Epithelial cell of prostate (primary cell): Measurements from ENCODE around the gene CRACDL.

Experiments used
- DNase-seq: peaks from one replicate; pipeline ENCODE4 v3.0.0-alpha.2; 2011; ENCODE audit warnings: low read depth, low spot score
- H3K27ac ChIP-seq: fragments of 450-650 bp; 2 replicates; pipeline ENCODE4 v1.5.1; 2017; ENCODE audit warnings: mild to moderate bottlenecking

CRACDL gene

DNA sequence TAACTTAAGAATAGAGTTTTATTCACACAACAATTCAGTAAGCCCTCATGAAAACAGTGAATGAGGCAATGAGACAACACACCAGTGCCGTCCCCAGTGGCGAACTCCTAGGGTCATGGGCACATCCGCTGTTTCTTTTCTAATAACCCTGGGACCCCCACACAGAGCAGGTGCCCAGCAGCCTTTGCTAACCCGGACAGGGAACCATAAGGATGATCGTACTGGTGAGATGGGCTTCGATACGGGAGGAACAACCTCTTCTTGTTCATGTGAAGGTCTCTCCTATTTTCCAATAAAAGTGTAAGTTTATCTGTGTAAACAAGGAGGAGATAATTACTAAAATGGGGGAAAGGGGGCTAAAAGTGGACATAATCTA is 107.7 kb downstream of the CRACDL start:
- H3K27ac ChIP-seq, result no peak overlapping the region
- DNase-seq, result no peak

DNA sequence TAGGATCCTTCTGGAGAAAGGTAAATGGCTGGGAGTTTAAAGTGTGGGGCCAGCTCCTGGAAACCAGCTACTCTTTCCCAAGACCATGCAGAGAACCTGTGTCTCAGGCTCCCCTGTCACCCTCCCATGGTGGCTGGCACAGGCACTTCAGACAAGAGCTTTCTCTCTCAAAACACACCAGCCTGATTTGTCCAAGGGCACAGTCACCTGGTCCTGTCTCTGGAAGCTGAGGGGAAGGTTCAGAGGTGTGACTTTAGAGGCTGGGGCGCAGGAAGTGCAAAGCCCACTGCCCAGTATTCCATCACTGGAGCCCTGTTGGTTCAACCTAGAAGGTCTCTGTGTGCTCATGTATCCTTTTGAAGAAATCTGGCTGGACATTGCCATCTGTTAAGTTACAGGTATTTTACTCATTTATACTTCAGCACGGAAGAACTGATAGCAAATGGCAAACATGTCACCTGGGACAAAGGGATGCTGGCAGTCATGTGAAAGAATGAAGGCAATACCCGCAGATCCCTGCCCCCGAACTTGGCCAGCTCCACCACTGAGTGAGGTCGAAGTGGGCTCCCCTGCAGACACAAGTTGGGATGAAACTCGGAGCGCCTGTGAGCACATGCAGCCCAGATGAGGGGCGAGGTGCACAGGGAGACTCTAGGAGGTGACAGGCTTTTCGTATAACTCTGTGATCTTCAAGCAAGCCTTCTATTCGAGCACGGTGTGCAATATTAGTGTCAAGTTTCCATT is 108.2 kb downstream of the CRACDL start:
- H3K27ac ChIP-seq, result no peak overlapping the region
- DNase-seq, result no peak

DNA sequence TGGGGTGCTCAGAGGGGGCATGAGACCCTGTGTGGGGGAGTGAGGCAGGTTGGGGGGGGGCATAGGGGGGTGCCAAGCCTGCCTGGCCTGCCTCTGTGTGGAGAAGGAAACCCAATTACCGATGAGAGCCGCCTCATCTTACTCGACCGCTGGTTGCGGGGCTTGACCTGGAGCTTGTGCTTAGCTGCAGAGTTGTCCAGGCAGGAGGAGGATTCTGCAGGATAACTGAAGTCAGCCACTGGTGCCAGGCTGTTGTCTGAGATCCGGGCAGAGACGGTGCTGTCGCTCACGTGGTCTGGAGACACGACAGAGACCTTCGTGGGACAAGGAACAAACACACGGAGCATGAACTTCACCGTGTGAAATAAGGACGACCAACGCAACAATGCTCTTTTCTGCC is 109.2 kb downstream of the CRACDL start:
- no peak overlapping the region for H3K27ac ChIP-seq
- no peak for DNase-seq

DNA sequence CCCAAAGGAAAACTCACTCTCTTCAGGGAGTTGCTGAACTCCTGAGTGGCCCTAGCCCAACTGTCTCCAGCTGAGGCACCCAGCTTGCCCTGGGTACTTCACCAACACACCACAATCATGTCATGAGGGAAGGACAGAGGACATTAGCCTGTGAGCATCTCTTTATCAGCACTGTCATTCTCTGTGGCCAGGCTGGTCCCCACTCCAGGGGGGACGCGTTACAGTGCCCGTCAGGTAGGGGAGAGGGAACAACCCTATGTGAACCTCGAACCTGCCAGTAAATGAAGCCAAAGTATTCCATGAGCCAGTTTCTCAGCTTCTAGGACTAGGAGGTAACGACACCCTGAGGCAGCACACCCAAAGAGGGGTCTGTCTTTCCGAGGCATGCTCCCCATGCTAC is 110.2 kb downstream of the CRACDL start:
- no peak for DNase-seq

DNA sequence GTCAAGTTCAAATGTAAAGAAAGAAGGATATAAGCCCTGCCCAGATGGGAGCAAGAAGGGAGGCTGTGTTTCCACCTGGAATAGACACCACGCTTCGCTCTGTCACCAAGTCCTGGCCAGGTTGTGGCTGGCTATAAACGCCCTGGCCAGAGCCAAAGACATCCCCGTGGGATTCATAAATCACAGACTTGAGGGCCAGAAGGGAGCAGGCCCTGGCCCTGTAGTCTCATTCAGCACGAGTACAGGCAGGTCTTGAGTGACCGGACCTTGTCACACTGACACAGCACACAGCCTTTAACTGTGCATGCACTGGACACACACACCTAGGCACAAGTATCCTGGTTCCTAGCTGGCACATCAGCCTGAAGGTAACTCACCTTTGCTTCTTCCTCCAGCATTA is 110.6 kb downstream of the CRACDL start:
- H3K27ac ChIP-seq, result no peak overlapping the region
- no peak for DNase-seq

More for the DNA sequence above, 110.2 kb downstream of the CRACDL start:
- no peak overlapping the region for H3K27ac ChIP-seq

DNA sequence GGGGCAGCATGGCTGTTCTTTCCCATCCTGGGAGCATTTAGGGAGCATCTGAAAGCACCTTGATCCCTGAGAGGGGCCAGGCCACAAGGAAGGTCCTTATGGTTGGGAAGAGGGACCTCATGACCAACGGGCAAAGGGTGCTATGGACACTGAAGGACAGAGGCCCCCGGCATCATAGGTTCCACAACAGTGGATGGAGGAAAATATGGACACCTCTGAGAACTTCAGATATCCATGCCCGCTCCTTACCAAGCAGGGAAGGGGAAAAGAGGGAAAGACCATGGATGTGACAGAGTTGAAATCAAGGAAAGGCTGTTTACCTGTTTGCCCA is 111.0 kb downstream of the CRACDL start:
- H3K27ac ChIP-seq, result no peak overlapping the region
- DNase-seq, result no peak

DNA sequence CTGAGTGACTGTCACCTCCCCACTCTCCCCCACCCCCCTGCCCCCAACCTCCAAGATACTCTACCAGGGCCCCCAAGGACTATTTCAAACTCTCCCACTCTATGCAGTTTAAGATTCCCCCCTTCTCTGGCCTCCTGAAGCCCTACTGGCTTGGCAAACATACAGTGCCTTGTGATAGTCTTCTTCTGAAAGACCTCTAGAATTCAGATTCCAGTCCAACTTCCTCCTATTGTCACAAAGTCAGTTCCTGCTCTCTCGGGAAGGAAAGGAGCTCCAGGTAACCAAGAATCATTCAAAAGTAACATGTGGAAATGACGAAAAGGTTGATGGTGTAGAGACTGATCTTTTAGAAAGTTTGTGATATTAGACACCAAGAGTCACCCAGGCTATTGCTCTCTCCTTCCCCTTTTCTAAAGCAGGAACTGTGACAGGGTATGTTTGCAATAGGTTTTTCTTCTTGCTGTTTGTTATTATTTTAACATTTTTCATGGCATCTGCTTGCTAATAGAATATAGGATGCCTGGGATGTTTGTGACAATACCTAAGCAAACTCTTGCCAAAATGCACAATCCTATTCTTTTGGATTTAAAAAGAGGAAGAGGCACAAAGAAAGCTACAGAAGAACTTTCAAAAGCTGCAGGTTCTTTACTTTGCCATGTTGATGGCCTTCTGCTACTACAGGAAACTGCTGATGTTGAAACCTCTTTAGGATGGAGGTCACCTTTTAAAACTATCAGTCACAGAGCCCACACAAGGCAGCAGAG is 111.6 kb downstream of the CRACDL start:
- DNase-seq, result no peak
- no peak overlapping the region for H3K27ac ChIP-seq

DNA sequence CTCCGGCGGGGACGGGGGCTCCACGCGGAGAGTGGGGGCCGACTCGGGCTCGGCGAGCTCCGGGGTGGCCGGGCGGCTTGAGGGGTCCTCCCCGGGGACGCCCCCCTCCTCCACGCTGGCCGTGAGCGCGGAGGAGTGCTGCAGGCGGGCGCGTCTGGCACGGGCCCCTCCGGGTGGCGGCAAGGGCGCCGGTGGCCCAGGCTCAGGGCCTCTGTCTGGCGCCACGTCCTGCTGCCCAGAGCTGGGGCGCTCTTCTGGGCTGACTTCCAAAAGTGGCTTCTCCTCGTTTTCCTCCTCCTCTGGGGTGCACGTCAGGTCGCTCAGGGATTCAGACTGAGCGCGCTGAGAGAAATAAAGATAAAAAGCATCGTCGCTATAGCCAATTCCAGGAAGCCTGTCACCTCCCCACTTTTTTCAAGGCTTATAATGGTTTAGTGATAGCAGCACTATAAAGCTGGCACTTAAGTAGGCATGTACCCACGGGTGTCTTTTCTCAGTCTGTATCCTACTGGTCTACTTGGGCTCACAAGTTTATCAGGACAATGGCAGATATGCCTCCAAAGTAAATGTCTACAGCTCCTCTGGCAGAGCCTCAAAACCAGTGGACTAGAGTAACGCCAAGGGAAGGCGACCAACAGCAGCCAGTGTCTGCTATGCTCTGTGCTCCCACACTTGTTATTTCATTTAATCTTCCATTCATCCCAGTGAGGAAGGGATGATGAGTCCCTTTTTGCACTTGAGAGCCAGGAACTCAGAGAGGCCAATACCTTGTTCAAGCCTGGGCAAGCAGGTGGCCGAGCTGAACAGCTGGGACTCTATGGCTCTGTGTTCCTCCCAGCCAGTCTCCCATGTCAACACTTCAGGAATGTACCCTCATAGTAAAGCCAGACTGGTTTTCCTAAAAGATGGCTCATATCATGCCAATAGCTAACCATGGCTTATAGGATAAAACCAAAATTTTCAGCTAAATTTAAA is 112.5 kb downstream of the CRACDL start:
- H3K27ac ChIP-seq, result no peak overlapping the region
- no peak for DNase-seq

DNA sequence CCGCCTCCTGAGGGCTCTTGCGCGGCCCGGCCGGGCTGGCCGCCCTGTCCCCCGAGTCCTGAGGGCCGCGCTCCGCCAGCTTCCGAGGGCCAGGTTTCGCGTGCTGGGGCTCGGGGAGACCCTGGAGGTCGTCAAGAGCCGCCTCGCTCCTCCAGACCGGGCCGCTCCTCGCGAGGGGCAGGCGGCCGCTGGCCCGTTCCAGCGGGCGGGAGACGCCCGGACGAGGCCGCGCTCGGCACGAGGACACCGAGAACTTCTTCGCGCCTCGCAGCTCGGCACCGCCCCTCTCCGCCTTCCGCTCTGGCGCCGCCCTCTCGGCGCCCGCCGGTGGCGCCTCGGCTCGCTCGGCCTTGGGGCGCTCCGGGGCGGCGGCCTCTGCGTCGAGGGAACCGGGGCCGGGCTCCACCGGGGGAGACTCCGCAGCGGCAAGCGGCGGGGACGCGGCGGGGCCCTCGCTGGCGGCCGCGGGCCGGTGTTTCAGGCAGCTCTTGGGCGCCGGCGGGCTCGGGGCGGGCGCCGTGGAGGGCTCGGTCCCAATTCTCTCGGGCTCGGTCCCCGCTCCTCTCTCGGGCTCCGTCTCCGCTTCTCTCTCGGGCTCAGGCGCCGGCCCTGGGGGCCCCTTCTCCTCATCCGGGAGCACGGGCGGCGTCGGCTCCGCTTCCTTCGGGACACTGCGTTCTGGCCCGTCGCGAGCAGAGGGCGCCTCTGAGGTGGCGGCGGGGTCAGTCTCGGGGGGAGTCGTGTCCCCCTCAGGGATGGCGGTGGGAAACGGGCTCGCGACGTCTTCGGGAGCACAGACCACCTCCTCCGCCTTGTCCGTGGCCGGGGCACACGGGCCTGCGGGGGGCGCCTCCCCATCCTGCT is 113.5 kb downstream of the CRACDL start:
- no peak for DNase-seq
- no peak overlapping the region for H3K27ac ChIP-seq

DNA sequence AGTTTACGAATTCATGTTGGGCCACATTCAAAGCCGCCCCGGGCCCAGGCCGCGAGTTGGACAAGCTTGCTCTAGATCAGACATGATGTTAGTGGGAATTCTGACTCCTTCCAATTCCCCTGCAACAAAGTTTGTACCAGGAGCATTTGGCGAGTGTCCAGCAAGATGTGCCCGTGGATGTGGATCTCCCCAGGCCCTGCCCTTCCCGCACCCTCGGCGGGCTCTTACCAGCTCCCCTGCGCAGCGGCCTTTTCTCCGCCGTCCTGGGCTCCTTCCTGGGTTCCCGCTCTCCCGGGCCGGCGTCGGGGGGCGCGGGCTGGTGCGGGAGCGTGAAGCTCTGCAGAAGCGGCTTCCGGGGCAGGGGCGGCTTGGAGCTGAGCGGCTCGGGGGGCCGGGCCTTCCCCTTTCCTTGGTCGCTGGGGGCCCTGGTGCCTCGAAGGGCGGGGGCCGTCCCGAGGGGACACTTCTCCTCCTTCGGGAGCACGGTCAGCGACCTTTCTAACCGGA is 114.3 kb downstream of the CRACDL start:
- DNase-seq, result no peak
- H3K27ac ChIP-seq, result no peak overlapping the region

DNA sequence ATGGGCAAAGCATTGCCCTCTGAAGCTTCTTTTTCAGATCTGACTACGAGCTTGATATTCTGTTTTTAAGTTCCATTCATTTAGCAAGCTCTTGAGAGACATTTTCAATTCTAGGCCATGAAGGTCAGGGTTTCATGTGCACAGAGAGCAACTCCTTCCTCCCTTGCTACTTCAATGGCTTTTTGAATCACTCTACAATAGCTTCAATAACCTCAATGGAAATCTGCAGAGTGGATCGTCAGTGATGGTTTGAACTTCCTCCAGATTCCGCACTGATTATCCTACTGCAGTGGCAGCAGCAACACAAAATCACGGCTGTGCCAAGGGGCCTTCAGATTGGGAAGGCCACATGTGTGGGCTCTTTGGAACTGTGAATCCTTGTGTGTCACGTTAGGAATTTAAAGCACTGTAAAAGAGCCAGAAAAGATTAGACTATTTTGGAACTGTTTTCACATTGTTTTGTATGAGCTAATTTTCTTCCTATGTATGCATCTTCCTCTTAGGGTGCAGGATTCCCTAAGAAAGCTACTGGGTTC is 116.7 kb downstream of the CRACDL start:
- no peak overlapping the region for H3K27ac ChIP-seq
- DNase-seq, result no peak

DNA sequence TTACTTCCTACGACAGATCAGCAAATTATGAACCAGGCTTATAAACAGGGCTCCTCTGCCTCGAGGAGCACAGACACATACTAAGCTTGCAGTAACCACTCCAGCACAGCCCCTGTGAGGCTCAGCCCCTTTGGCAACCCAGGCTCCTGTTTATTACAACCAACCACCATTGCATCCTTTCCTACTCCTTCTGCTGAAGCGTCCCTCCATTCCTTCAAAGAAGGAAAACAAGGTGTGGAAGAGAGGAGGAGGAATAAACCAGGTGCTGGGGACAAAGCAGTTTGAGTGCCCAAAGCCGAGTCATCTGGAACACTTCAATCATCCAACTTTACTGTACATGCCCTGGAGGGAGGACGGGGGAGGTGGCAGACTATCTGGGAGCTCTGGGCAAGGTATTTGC is 117.9 kb downstream of the CRACDL start:
- no peak overlapping the region for H3K27ac ChIP-seq
- DNase-seq, result no peak

DNA sequence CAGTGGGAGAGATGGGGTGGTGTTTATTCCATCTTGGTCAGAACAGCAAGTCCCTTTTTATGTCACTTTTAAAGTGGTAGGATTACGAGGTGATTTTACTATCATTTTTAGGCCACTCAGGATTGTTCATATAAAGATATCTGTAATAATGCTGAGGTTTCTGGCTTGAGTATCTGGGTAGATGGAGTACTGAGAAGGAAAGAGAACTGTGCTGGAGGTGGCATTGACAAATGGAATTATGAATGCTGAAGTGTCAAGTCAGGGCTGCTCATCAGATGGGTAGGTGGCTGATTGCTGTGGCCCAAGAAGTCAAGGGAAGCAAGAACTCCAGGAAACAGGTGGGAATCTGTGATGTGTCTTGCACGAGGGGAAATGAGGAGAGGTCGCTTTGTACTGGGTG is 119.7 kb downstream of the CRACDL start:
- no peak for DNase-seq
- no peak overlapping the region for H3K27ac ChIP-seq

DNA sequence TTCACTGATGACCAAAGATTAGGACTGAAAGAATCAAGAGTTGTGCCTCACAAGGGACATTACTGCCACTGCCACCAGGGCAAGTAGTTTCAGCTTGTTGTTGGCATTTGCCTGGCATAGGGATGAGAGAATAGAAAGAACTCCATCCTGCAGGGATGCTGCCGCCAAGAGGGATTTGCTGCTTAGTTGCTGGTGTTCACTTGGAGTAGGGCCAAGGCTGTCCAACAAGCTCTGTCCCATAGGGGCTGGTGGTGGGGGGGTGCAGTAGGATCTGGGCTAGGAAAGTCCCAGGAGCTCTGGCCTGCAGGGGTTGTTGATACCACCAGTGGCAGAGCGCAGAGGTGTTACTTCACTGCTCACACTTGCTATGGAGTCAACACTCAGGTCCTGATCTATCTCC is 120.2 kb downstream of the CRACDL start:
- DNase-seq, result no peak

DNA sequence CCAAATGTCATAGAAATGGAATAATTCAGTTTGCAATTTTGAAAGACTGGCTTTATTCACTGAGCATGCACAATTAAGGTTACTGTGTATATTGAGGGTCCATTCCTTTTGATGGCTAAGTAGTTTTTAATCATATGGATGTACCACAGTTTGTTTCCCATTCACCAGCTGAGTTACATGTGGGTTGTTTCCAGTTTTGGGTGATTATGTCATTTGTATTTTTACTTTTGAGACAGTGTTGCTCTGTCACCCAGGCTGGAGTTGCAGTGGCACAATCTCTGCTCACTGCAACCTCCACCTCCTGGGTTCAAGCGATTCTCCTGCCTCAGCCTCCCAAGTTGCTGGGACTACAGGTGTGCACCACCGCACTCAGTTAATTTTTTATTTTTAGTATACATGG is 124.3 kb downstream of the CRACDL start:
- DNase-seq, result no peak
- no peak overlapping the region for H3K27ac ChIP-seq

More for the DNA sequence above, 120.2 kb downstream of the CRACDL start:
- no peak overlapping the region for H3K27ac ChIP-seq

DNA sequence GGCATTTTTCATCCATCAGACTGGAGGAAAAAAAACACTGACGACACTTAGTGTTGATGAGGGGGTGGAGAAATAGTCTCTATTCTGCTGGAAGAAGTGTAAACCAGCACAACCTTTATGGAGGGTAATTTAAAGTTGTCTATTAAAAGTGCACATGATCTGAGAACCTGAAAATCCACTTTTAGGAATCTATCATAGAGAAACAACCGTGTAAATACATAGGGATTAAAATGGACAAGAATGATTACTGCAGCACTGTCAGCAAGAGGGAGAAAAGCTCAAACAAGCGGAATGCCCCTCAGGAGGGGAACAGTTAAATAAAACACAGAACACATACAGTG is 125.5 kb downstream of the CRACDL start:
- no peak overlapping the region for H3K27ac ChIP-seq

DNA sequence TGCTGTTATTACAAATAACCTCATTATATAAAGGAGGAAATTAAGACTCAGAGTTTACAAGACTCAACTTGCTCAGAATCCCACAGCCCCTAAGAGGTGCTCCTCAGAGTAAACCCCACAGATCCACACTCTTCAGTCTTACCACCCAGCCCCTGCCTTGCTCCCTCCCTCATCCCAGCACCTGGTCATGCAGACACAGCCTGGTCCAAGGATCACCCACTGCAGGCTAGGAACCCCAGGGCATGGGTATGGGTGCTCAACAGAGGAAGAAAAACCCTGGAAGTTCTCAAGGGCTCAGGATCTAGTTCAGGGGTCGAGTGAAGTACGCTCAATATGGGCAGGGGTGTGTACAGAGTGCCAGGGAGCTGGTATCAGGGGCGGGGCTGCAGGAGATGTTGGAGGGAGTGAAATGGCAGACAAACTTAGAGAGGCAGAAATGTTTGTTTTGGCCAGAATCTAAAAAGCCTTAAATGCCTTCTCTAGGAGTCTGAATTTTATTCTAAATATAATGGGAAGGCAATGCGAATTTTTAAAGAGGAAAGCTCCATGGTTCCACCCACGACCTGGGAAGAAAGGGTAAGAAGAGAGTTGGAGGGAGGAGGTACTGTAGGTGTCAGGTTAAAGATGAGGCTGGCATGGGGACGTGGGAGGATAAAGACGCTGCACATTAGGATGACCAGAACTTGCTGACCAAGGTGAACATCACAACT is 126.0 kb downstream of the CRACDL start:
- H3K27ac ChIP-seq, result no peak overlapping the region
- DNase-seq, result no peak

More for the DNA sequence above, 125.5 kb downstream of the CRACDL start:
- no peak for DNase-seq

DNA sequence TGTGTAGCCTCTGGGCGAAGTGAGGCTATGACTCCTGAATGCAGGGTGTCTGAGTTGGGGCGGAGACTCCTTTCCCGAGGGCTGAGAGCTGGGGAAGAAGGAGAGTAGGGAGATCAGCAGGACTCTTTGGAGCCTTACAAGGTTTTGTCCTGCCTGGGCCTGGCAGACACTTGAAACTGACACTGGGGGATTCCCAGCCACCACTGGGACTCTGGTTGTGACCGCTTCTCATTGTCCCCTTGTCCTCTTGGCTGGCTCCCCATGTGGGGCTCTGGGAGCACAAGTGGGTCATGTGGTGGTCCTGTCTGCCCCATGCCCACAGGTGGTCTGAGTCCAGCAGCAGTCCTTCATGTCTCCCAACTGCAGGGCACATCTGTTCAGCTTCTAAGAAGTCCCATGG is 126.9 kb downstream of the CRACDL start:
- H3K27ac ChIP-seq, result no peak overlapping the region
- no peak for DNase-seq

DNA sequence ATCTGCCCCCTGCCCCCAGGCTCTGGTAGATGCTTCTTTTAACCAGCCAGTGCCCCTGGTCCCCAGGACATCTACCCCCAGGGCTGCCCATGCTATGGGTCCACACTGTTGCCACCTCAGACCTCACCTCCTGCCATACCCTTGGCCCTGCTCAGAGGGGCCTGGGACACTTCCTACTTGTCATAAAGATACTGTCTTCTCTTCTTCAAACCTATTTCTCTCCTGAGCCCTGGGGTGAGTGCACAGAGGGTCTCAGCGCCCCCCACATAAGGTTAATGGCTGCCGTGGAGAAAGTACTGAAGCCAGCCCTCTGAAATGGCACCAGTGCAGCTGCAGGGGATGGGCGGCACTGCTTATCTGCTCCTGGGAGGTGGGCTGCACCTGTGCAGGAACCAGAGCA is 127.5 kb downstream of the CRACDL start:
- DNase-seq, result no peak
- H3K27ac ChIP-seq, result no peak overlapping the region
